Measurements from ENCODE around the gene UNC5B. TPM values are rescaled to one million over a fixed set of nuclear protein-coding genes. Genes with fewer than 3 reads are reported as not detected.

The UNC5B gene
- total RNA-seq, 1 experiment from 2014 or later, result 49.6 TPM

DNA sequence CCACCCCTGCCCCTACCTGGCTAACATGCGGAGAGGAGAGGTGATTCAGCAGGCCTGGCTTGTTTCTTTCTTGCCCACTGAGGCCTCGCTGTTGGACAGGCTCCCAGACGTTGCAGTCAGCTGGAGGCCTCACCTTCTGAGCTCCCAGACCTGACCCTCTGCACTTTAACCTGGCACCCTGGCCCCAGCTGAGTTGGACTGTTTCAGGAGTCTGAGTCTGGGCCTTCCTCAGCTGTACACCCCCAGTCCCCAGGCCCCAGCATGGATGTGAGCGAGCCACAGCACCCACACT lies 35.0 kb downstream of the UNC5B start:
- no peaks in the 10 kb centered on the region for H3K9me3 Mint-ChIP-seq
- TF ChIP-seq SOX15 (CRISPR knock-in tag; IDR thresholded peaks at IDR 0.05), result no peak
- TF ChIP-seq, protein P1, sequence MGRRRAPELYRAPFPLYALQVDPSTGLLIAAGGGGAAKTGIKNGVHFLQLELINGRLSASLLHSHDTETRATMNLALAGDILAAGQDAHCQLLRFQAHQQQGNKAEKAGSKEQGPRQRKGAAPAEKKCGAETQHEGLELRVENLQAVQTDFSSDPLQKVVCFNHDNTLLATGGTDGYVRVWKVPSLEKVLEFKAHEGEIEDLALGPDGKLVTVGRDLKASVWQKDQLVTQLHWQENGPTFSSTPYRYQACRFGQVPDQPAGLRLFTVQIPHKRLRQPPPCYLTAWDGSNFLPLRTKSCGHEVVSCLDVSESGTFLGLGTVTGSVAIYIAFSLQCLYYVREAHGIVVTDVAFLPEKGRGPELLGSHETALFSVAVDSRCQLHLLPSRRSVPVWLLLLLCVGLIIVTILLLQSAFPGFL (CRISPR knock-in tag; IDR thresholded peaks at IDR 0.05; ENCODE audit: borderline replicate concordance), result no peak
- TF ChIP-seq, protein P2, sequence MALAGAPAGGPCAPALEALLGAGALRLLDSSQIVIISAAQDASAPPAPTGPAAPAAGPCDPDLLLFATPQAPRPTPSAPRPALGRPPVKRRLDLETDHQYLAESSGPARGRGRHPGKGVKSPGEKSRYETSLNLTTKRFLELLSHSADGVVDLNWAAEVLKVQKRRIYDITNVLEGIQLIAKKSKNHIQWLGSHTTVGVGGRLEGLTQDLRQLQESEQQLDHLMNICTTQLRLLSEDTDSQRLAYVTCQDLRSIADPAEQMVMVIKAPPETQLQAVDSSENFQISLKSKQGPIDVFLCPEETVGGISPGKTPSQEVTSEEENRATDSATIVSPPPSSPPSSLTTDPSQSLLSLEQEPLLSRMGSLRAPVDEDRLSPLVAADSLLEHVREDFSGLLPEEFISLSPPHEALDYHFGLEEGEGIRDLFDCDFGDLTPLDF (CRISPR knock-in tag; IDR thresholded peaks at IDR 0.05), result no peak
- no peak for TF ChIP-seq ZNF138 (CRISPR knock-in tag; conservative IDR thresholded peaks at IDR 0.05)
- TF ChIP-seq, protein P3, sequence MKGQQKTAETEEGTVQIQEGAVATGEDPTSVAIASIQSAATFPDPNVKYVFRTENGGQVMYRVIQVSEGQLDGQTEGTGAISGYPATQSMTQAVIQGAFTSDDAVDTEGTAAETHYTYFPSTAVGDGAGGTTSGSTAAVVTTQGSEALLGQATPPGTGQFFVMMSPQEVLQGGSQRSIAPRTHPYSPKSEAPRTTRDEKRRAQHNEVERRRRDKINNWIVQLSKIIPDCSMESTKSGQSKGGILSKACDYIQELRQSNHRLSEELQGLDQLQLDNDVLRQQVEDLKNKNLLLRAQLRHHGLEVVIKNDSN (CRISPR knock-in tag; IDR thresholded peaks at IDR 0.05), result no peak
- TF ChIP-seq HMGA2 (CRISPR knock-in tag; IDR thresholded peaks at IDR 0.05), result no peak
- TF ChIP-seq, protein P4, sequence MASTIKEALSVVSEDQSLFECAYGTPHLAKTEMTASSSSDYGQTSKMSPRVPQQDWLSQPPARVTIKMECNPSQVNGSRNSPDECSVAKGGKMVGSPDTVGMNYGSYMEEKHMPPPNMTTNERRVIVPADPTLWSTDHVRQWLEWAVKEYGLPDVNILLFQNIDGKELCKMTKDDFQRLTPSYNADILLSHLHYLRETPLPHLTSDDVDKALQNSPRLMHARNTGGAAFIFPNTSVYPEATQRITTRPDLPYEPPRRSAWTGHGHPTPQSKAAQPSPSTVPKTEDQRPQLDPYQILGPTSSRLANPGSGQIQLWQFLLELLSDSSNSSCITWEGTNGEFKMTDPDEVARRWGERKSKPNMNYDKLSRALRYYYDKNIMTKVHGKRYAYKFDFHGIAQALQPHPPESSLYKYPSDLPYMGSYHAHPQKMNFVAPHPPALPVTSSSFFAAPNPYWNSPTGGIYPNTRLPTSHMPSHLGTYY (CRISPR knock-in tag; IDR thresholded peaks at IDR 0.05), result no peak
- no peak for TF ChIP-seq NFE2L1 (CRISPR knock-in tag; IDR thresholded peaks at IDR 0.05)
- TF ChIP-seq ZNF263 (CRISPR knock-in tag; IDR thresholded peaks at IDR 0.05; ENCODE audit: low read depth), result no peak
- TF ChIP-seq FOXJ3 (CRISPR knock-in tag; IDR thresholded peaks at IDR 0.05; ENCODE audit: borderline replicate concordance), result no peak
- H3K36me3 Mint-ChIP-seq, result no peaks in the 10 kb centered on the region
- ChIA-PET CTCF (interaction anchor here (0.8 to 2.4 kb wide), 4 partner anchors 13 to 344 kb away, joined by 3 to 8 read pairs (median 5); no protein-coding TSS in a partner anchor), POLR2A (no interaction called here)
- H3K27ac Mint-ChIP-seq, result no peak overlapping the region
- no peak overlapping the region for H3K4me3 Mint-ChIP-seq
- no peak for ATAC-seq
- no peaks in the 10 kb centered on the region for H3K27me3 Mint-ChIP-seq (ENCODE audit: low read depth)
- no peak for DNase-seq (ENCODE audit: low spot score)
- peaks cover 38% of the 10 kb centered on the region for H3K4me1 Mint-ChIP-seq

DNA sequence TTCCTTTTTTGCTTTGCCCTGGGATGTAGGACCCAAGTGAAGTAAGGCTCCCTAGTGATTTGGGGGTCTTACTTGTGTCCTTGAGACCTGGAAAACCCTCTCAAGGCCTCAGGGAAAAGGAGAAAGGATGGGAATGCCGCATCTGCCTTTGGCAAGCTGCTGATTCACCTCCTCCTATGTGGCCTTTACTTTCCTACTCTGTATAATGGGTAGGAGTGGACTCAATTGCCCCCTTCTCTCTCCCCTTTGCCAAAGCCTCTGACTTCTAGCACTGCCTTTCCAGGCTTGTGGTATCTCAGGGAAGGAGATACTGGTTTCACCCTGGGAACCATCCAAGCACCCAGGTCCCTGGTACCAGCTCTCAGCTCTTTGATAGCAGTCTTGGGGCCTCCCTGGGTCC lies 35.4 kb downstream of the UNC5B start:
- Mint-ChIP-seq H3K27me3 (ENCODE audit: low read depth) (no peaks in the 10 kb centered on the region), H3K4me1 (peaks cover 43% of the 10 kb centered on the region), H3K9me3 (no peaks in the 10 kb centered on the region), H3K4me3 (no peak overlapping the region), H3K27ac (no peak overlapping the region), H3K36me3 (no peaks in the 10 kb centered on the region)
- ChIA-PET CTCF (interaction anchor here (0.8 to 2.4 kb wide), 5 partner anchors 12 to 344 kb away, joined by 3 to 8 read pairs (median 5); no protein-coding TSS in a partner anchor), POLR2A (no interaction called here)
- no peak for DNase-seq (ENCODE audit: low spot score)
- TF ChIP-seq TEAD1 (CRISPR knock-in tag; IDR thresholded peaks at IDR 0.05) (no peak), JUN (CRISPR knock-in tag; IDR thresholded peaks at IDR 0.05) (no peak), TEAD4 (CRISPR knock-in tag; IDR thresholded peaks at IDR 0.05) (no peak), ZNF671 (CRISPR knock-in tag; IDR thresholded peaks at IDR 0.05) (no peak), EMX1 (CRISPR knock-in tag; IDR thresholded peaks at IDR 0.05) (no peak)
- TF ChIP-seq, protein P3 (CRISPR knock-in tag; IDR thresholded peaks at IDR 0.05), result no peak
- TF ChIP-seq, protein P5, sequence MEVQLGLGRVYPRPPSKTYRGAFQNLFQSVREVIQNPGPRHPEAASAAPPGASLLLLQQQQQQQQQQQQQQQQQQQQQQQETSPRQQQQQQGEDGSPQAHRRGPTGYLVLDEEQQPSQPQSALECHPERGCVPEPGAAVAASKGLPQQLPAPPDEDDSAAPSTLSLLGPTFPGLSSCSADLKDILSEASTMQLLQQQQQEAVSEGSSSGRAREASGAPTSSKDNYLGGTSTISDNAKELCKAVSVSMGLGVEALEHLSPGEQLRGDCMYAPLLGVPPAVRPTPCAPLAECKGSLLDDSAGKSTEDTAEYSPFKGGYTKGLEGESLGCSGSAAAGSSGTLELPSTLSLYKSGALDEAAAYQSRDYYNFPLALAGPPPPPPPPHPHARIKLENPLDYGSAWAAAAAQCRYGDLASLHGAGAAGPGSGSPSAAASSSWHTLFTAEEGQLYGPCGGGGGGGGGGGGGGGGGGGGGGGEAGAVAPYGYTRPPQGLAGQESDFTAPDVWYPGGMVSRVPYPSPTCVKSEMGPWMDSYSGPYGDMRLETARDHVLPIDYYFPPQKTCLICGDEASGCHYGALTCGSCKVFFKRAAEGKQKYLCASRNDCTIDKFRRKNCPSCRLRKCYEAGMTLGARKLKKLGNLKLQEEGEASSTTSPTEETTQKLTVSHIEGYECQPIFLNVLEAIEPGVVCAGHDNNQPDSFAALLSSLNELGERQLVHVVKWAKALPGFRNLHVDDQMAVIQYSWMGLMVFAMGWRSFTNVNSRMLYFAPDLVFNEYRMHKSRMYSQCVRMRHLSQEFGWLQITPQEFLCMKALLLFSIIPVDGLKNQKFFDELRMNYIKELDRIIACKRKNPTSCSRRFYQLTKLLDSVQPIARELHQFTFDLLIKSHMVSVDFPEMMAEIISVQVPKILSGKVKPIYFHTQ (CRISPR knock-in tag; IDR thresholded peaks at IDR 0.05), result no peak
- TF ChIP-seq, protein P6, sequence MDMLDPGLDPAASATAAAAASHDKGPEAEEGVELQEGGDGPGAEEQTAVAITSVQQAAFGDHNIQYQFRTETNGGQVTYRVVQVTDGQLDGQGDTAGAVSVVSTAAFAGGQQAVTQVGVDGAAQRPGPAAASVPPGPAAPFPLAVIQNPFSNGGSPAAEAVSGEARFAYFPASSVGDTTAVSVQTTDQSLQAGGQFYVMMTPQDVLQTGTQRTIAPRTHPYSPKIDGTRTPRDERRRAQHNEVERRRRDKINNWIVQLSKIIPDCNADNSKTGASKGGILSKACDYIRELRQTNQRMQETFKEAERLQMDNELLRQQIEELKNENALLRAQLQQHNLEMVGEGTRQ (CRISPR knock-in tag; IDR thresholded peaks at IDR 0.05), result no peak
- no peak for ATAC-seq

Measured in WTC11 (cell line).